ENCODE data around the gene ASB10. TPM values are rescaled to one million over a fixed set of nuclear protein-coding genes. Genes with fewer than 3 reads are reported as not detected.

ASB10 gene
- total and polyA plus RNA-seq, 2 of the 4 experiments (the other 2 are of a cell fraction), result not detected

GRCh38 chr7:151226560-151226874 is 39.5 kb upstream of the ASB10 start (continued):
- TF ChIP-seq CTCF (conservative IDR thresholded peaks at IDR 0.05; ENCODE audit: low read depth, low read length) (no peak), SMC3 (IDR thresholded peaks at IDR 0.05; ENCODE audit: low read depth, low read length) (no peak), BHLHE40 (IDR thresholded peaks at IDR 0.05; ENCODE audit: low read depth, low read length) (no peak)

GRCh38 chr7:151225948-151226510 is 39.0 kb upstream of the ASB10 start:
- Histone ChIP-seq H3K9me3 (ENCODE audit: control insufficient read depth, insufficient read depth, low read length) (no peaks in the 10 kb centered on the region), H3K4me3 (ENCODE audit: insufficient read depth, low read depth, low read length) (peak overlapping the region; percentile 84), H4K8ac (ENCODE audit: low read depth in 2 of 2, low read length in 2 of 2) (peak overlapping the region; percentile 75 to 84), H4K20me1 (ENCODE audit: insufficient read depth, low read length) (no peaks in the 10 kb centered on the region), H2BK20ac (ENCODE audit: low read depth, low read length) (no peak overlapping the region), H3K4me1 (ENCODE audit: control insufficient read depth, insufficient read depth, low read length) (peaks cover 7% of the 10 kb centered on the region), H4K91ac (ENCODE audit: insufficient read depth, low read depth, low read length) (peak overlapping the region; percentile 23; the same call in 1 of the 2 replicates), H2BK5ac (ENCODE audit: low read depth, low read length, poor library complexity, severe bottlenecking) (no peak overlapping the region), H3K27me3 (ENCODE audit: control insufficient read depth, insufficient read depth, low read length) (no peaks in the 10 kb centered on the region), H3K27ac (ENCODE audit: insufficient read depth, low read length) (peak overlapping the region; percentile 62; the same call in 1 of the 2 replicates), H3K79me1 (ENCODE audit: low read depth in 1 of 2, low read length in 2 of 2) (peaks cover 15 to 37% of the 10 kb centered on the region in 2 experiments), H3K23ac (ENCODE audit: low read depth, low read length) (peak overlapping the region; percentile 18; the same call in 1 of the 2 replicates), H3K56ac (ENCODE audit: extremely low read depth, insufficient read depth, low read length) (no peak overlapping the region), H2AK5ac (ENCODE audit: low read depth, low read length) (peak overlapping the region; percentile 37; the same call in 1 of the 2 replicates), H3K18ac (ENCODE audit: low read depth, low read length) (no peak overlapping the region), H3K4ac (ENCODE audit: low read depth, low read length) (peak overlapping the region; percentile 47; the same call in 1 of the 2 replicates), H3K14ac (replicated peaks; ENCODE audit: low read depth, low read length) (0 out of 2 replicates have a peak overlapping the region, but pooled peaks have one; percentile 23), H3K9ac (ENCODE audit: low read depth, low read length) (peak overlapping the region; percentile 84), H4K5ac (ENCODE audit: low read depth, low read length) (no peak overlapping the region), H2BK120ac (ENCODE audit: low read depth, low read length) (no peak overlapping the region), H3K4me2 (ENCODE audit: low read depth, low read length) (peak overlapping the region; percentile 92), H2AK9ac (replicated peaks; ENCODE audit: low read depth, low read length, poor library complexity) (peak overlapping the region; percentile 93), H2AFZ (replicated peaks; ENCODE audit: low read length, poor library complexity) (no peak overlapping the region), H3K36me3 (ENCODE audit: control insufficient read depth, insufficient read depth, low read length) (peaks cover 29% of the 10 kb centered on the region), H2BK15ac (ENCODE audit: low read depth, low read length) (no peak overlapping the region), H3K9me1 (ENCODE audit: insufficient read depth, low read length) (peaks cover 4% of the 10 kb centered on the region)
- BruUV-seq (replicated peaks), result no TSS peak
- ChIA-PET POLR2A (ENCODE audit: unreplicated experiment) (no interaction called here), CTCF (no interaction called here)
- ATAC-seq (ENCODE audit: low read depth), result no peak
- in situ Hi-C loops (cut with MboI; ENCODE audit: low sequenced_read_pairs), result no loop called here
- intact Hi-C loops (cut with micrococcal nuclease), result no loop called here
- TF ChIP-seq RAD21 (IDR thresholded peaks at IDR 0.05; ENCODE audit: low read length), result no peak
- no peak for TF ChIP-seq RFX5 (IDR thresholded peaks at IDR 0.05; ENCODE audit: low read depth, low read length)
- TF ChIP-seq MXI1 (IDR thresholded peaks at IDR 0.05; ENCODE audit: borderline replicate concordance, low read depth, low read length), result no peak
- no peak for TF ChIP-seq MAFK (IDR thresholded peaks at IDR 0.05; ENCODE audit: low read depth, low read length)
- TF ChIP-seq RCOR1 (IDR thresholded peaks at IDR 0.05; ENCODE audit: insufficient replicate concordance, low read length), result no peak
- peak; percentile 93 for TF ChIP-seq CEBPB (IDR thresholded peaks at IDR 0.05; ENCODE audit: low read depth, low read length)
- dilution Hi-C loops (cut with HindIII; ENCODE audit: low sequenced_read_pairs, unreplicated experiment), result no loop called here
- DNase-seq, result no peak
- WGBS, 2 experiments (ENCODE audit: extremely low coverage in 2 of 2, insufficient read length in 1 of 2), result no CpG with 5 or more reads among the region's 8 CpGs

All from IMR-90 (cell line).